ENCODE results near the gene ARHGAP15. TPM values are rescaled to one million over a fixed set of nuclear protein-coding genes. Genes with fewer than 3 reads are reported as not detected.

The ARHGAP15 gene
- total RNA-seq, 1 donor from 2014 or later = 191 TPM

DNA sequence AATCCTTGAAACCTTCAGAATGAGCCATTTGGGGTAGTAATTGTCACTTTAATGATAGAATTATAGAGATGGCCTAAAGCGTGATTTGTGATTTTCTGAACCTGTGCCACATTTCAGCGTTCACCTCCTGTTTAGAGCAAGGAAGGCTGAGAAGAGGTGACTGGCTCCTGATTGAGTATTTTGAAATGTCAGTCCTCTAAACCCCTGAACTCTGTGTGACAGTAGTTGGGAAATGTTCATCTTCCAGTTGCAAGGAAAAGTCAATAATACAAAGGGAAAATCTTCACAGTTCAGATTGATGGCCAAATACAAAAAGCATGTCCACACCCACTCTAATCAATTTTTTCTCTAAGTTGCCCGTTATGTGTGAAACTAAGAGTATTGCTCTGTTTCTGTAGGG is 305.2 kb downstream of the ARHGAP15 start:
- intact Hi-C loops (cut with micrococcal nuclease) = no loop called here

DNA sequence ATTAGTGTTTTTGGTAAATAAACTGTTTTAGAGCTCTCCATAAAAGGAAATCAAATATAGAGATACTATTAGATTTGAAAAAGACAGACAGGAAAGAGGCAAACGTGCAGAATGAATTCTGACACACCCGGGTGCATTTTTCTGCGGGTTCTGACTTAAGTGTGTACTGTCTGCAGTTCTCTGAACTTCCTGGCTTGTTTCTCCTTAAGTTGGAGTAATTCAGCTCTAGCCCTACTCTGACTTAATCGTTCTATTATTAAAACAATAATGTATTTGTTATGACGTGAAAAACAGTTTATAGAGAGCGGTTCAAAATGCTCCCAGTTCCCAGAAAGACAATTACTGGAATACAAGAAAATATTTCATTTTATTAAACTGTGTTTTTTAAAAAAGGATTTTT is 305.9 kb downstream of the ARHGAP15 start:
- intact Hi-C loops (cut with micrococcal nuclease) = no loop called here

DNA sequence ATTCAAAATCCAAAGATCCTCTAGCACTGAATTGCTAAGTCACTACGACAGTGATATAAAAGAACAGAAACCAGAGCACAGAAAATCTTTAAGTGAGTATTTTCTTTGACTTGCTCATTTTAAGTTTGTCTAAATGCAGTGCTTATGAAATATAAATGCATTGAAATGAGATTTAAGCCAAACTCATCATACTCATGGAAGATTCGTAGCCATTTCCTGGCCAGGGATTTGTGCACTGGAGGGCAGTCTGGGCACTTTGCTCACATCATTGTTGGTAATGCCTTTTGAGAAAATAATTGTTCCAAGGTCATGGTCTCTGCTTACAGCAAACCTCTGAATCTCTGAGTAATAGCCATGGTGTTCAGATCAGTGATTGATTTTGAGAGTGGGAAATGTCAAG is 307.7 kb downstream of the ARHGAP15 start:
- intact Hi-C loops (cut with micrococcal nuclease) = no loop called here

DNA sequence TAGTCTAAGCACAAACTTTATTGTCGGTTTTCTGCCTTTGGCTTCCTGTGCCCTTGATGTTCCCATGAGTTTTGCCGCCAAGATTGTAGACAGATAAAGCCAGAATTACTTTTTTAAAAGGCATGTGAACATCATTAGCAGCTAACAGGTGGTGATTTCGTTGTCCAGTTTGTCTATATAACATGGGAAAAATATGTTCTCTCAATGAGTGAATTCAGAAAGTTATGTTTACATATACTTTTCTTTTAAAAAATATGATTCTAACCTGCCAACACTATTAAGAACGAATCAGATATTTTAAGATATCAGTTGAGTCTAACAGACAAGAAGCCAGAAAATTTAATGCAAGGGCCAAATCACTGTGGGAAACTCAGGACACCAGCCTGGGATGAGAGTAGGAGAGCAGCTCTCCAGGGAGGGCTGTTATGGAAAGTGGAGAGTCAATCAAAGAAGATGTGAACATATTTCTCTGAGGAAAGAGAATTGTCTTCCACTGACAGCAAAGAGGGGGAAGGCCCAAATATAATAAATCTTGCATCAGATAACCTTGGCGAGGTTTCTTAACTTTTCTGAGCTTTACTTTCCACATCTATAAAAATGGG is 311.3 kb downstream of the ARHGAP15 start:
- intact Hi-C loops (cut with micrococcal nuclease) = no loop called here

DNA sequence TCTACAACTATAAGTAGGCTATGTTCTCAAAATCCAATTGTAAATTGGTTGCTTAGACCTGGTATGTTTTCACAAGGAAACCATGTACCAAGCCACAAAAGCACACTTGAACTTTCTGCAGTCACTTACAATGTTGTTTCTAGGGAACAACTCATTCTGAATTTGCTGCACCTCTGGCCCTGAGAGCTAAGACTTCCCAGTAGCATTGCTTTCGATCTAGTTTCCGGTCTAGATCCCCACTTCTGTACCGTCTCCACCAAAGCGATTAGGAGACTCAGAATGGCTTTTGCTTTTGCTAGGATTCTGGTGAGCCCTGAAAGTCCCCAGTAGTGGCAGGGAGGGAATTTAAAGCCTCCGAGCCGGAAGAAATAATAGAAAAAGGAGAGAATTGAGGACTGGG is 313.0 kb downstream of the ARHGAP15 start:
- intact Hi-C loops (cut with micrococcal nuclease) = no loop called here

DNA sequence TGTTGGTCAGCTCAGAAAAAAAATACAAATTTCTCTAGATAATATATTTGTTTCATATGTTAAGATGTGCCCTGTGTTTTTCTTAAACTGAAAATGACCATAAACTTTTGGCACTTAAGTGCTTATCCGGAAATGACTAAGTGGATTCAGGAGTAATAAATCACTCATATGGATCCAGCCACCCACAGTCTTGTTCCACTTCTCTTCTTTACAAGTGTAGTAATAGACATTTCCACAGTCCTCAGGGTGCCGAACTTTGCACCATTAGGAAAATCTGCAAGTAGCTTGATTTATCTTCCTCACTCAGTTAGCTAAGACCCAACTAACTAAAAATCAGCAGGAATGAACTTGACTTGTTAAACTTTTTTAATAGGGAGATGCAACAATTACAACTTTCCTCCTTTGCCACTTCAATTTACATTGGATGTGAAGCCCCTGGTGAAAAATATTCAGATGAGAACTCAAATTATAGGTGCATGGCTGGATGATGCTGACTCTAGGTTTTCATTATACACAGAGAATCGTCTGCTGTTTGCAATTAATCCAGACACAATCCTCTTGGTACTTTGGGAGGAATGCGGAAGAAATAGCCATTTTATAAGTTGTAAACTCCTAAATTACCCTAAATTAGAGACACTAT is 322.5 kb downstream of the ARHGAP15 start:
- intact Hi-C loops (cut with micrococcal nuclease) = no loop called here

DNA sequence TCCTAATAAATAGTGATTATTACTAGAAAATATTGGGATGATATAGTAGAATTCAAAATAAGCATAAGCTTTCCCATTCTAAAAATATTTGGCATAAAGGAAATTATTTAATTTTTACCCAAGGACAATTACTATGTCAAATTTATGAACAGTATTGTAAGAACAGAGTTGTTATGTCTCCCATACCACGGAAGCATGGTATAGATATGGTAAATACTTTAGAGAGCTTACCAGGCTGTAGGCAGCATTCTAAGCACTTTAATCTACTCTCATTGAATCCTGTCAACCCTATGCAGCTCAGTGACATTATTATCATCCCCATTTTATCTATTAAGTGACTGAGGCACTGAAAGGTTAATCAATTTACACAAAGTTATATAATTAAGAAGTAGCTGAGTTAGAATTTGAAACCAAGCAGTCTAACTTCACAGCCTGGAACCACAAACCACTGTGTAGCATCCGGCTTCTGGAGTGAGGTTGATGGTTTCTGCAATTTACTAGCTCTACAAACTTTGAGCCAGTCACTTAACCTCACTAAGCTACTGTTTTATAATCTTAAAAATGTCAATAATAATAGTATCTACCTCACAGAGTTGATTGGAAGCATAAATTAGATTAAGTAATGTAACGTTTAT is 323.7 kb downstream of the ARHGAP15 start:
- intact Hi-C loops (cut with micrococcal nuclease) = no loop called here

DNA sequence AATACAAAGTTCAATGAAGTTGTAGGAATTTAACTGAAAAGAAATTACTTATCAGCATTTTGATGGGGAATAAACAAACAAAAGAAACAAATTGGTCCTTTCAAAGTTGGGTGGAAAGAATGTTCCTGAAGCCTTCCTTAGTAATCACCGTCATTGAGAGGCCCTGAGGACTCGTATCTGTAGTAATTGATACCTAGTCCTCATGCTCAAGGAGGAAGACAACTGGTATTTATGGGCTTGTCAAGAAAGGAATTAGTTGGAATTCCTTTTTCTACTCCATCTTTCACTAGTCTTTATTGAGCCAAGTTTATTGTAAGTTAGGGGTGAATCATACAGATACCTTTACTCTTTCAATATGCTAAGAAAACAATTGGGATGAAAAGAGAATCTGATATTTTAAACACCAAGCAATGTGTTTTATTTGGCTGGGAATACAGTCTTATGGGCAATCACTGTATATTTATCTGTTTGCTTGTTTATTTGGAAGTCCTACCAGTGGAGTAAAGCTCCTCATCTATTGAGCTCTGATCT is 324.8 kb downstream of the ARHGAP15 start:
- intact Hi-C loops (cut with micrococcal nuclease) = no loop called here

DNA sequence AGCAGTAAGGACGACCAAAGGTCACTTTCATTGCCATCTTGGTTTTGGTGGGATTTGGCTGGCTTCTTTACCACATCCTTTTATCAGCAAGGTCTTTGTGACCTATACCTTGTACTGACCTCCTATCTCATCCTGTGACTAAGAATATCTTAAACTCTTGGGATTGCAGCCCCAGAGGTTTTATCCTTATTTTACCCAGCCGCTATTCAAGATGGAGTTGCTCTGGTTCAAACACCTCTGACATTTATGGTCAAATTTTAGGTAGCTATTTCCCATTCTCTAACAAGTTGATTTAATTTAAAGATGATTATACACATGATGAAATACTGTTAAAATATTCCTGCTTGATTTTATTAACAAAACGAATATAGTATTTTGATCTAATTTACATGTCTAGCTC is 326.1 kb downstream of the ARHGAP15 start:
- intact Hi-C loops (cut with micrococcal nuclease) = no loop called here

DNA sequence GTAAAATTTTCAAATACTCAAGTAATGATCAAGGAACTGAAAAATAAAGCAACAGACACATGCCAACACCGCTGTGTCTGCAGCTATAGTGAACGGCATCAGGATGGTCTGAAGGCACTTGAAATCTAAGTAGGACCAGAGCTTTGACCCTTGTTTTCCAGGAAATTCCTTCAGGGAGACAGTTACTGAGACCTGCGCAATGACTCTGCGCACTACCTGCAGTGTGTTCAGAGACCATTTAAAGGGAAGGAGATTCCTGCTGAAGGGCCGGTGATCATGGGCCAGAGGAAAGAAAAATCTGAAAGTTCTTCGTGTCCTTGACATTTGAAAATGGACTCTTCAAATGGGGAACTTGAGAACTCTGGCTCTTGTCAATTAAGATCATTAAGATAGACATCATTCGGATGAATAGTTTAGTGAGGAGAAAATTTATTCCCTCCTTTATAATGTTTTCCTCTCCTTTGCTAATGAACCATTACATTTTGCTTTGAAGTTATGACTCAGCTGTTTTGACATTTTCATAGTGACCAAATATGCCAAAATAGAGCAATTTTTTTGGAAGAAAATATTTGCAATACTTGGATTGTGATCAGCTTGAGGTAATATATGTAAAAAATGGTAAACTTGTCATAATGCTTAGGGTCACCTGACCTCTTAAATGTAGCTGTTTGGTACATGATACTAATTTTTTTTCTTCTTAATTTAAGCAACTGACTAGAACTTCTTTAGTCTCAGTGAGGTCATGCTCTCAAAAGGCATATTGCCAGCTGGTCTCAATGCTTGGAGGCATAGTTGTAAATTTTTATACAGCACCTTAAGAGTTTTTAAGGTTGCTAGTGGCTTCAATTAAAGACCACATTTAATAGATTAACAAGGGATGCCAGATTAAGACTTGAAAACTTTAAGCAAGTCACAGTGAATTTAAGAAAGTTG is 329.3 kb downstream of the ARHGAP15 start:
- intact Hi-C loops (cut with micrococcal nuclease) = no loop called here

DNA sequence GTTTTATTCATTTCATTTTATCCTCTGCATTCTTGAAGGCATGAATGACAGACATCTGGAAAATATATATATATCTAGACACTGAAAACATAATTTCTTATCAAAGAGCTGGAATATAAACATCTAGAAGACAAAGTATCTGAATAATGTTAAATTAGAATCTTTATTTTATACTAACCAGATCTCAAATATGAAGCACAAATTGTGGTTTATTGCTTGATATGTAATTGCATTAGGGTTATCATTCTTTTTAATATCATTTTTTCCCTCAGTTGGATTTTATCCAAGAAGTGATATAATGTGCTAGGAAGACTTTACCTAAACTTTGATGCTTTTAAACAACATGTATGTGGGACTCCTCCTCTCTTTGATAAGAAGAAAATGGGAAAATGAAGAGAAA is 331.2 kb downstream of the ARHGAP15 start:
- intact Hi-C loops (cut with micrococcal nuclease) = no loop called here

DNA sequence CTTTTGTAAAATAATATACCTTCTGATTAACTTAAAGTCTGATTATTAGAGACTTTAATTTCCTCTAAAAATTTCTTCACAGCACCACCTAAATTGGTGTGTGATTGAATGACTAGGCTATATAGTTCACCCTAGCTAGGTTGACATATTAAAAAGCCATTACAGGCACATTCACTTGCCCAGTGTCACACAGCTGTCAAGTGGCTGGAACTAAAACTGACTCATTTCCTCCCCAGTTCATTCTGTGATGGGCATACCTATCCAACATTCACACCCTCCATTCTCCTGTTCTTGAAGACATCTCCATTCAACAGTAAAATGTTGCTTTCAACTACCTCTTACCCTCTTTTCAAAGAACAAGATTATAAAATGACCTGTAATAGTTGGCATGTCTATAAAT is 334.5 kb downstream of the ARHGAP15 start:
- intact Hi-C loops (cut with micrococcal nuclease) = no loop called here

DNA sequence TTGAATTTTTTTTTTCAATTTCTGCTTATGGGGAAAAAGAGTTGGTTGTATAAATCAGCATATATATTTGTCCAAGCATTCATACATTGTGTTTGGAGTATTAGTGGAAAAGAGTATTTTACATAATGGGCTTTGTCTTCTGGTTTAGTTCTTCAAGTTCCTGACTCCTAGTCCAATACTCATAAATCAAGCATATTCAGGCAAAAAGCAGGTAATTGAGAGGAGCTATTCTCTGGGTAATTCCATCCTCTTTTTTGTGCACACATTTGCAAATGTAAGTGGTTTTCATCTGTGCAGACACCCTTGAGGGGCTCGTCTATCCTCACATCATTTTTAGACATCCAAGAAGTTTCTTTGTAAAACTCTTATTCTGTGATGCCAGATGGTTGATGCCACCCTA is 337.2 kb downstream of the ARHGAP15 start:
- intact Hi-C loops (cut with micrococcal nuclease) = no loop called here

DNA sequence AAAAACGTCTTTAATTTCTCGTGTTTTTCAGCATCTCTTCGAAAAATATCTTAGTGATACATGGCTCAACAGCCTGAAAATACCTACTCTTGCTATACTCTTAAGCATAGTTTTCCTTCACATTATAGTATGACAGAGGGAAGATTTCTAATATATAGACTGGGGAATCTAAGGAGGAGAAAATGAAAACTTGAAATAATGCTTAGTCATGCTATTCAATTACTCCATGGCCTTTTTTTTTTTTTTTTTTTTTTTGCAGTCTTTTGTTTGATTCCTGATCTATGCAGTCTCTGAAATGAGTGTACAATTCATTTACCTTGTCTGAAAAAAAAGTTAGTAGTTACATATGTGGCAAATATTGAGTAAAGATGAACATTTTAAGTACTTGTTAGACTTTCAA is 337.8 kb downstream of the ARHGAP15 start:
- intact Hi-C loops (cut with micrococcal nuclease) = no loop called here

DNA sequence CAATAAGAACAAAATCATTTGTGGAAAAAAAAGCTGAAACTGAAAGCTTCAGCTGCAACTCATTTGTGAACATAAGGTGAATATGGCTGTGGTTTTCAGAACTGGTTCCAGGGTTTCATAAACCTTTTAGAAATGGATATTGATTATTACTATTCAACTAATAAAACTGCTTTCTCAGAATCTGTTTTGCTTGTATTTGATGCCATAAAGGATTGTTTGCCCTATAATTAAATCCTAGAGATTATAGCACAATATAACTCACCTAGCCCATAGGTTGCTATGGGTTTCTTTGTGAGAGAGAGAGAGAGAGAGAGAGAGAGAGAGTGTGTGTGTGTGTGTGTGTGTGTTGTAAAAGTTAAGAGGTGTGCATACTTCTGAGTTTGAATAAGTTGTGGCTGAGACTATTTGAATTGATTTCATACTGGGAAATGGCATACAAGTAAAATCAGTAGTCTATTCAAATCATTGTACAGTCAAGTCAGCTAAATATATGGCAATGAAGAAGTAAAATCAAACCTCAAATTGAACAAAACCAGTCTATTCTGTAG is 339.2 kb downstream of the ARHGAP15 start:
- intact Hi-C loops (cut with micrococcal nuclease) = no loop called here

DNA sequence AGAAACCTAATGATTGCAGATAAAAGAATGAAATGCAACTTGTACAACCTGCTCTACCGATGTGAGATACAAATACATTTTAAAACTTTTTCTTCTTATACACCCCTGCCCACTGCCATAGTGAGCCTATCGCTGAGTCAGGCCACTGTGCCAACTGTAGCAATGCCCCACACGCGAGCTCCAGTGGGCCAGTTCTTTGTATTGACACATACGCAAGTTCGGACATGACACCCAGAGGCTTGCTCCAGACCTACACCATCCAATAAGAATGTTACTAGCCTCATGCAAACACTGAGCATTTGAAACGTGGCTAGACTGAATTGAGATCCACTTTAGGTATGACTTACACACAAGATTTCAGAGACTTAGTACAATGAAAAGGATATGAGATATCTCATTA is 340.1 kb downstream of the ARHGAP15 start:
- intact Hi-C loops (cut with micrococcal nuclease) = no loop called here

DNA sequence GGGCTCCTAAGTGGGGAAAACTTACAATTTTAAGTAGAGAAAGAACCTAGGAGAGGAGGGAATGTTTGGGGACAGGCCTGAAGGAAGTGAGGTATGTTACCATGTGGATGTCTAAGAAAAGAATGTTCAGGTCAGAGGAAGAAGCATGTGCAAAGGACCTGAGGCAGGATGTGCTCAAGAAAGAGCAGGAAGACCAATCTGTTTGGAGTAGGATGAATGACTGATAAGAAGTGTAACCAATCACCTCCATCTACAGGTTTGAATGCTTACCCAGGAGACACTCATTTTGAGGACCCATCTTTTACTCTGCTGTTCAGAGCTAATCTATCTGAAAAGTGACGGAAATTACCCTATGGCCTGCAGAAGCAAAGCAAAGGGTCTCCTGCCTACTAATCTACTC is 342.3 kb downstream of the ARHGAP15 start:
- intact Hi-C loops (cut with micrococcal nuclease) = no loop called here

DNA sequence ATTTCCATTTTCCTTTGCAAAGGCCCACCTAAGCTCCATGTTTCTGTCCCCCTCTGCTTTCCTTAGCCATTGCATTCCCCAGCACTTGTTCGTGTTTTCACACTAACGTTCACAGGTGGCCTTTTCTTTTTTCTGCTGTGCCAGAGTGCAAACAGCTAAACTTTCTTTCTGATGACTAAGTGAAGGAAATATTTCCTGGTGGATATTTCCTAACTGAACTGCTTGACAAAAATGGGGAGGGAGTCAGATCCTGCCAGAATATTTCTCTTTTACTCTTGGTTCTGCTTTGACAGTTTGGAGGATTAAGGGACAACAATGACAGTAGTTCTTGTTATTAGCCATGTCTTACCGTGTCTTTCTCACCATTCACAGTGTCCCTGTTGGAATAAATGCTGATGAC is 344.0 kb downstream of the ARHGAP15 start:
- intact Hi-C loops (cut with micrococcal nuclease) = no loop called here

DNA sequence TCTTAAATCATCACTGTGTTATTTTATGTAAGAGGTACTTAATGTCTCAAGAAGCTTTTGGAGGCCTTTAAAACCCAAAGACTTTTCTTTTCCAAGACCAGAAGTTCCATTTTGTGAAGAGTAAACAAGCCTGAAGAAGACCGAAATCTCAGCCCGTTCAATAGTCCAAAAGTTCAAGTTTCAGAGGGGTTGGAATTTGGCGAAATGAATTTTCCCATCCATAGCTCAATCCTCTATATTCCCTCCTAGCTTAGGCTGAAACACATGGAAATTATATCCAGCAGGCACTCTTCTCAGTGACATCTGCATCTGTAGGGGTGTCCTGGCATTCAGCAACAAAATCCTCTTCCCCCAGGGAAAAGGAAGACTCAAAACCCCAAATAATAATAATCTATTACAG is 344.6 kb downstream of the ARHGAP15 start:
- intact Hi-C loops (cut with micrococcal nuclease) = no loop called here

DNA sequence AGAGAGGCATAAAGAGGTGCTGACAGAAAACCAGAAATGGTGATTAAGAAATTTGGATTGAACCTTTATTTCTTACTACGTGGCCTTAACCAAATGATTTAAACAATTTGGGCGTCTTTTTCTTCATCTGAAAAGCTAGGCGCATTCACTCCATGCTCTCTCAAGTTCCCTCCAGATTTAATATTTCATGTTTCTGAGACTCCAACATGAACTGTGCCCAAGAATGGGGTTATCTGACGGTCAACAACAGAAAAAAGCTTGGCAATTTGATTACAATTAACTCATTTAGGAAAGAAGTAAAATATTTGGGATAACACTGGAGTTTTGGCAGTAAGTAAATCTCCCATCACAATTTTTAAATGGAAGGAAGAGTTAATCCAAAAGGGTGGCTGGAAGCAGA is 345.4 kb downstream of the ARHGAP15 start:
- intact Hi-C loops (cut with micrococcal nuclease) = no loop called here

DNA sequence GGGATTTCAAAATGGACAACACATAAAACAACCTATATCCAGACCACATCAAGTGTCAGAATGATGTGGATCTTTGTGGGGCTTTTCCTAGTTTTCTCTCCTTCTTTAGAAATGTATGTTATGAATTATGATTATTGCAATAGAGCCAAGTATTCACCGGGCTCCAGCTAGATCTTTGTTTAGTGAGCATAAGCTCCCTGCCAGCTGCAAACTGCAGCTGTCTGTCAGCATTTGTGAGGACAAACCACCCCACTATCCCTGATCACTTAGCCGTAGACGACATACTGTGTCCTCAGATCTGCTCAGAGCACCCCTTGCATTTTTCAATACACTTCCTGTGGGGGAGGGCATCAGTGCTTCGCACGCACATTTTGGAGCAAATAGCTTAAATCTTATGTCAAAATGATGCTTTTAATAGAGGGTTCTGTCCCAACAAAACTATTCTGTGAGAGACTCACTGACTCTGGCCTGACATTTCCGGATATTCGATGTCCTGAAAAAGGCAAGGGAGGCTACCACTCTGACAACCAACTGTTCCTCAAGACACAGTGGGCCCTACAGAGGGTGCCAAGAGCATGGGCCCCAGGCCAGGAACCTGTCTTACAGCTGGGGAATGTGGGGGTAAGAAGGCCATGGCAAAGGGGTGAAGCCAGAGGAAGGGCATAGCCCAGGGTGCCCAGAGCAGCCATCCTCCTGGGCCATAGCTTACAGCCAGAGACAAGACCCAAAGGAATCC is 346.0 kb downstream of the ARHGAP15 start:
- intact Hi-C loops (cut with micrococcal nuclease) = no loop called here

Data from T-helper 2 cell treated with Interferon-gamma antibody and Interleukin-4, amounts not matched to agents 100 ng/mL and 5 ng/mL, for 36 hours (primary cell).